OCI-LY7 (cell line): Measurements from ENCODE around the gene RAD51B.

Source experiments
- CTCF ChIP-seq: fragments of 200-600 bp; sonication (generic); conservative IDR thresholded peaks from 2 replicates; pipeline ENCODE4 v1.5.1; 2014; ENCODE audit warnings: mild to moderate bottlenecking, antibody characterized with exemption, low read length, moderate library complexity, mixed read lengths
- EZH2phosphoT487 ChIP-seq: fragments of 200-600 bp; sonication (generic); IDR thresholded peaks from 2 replicates; pipeline ENCODE4 v1.6.1; 2018; ENCODE audit warnings: low read depth, borderline replicate concordance, mild to moderate bottlenecking, mixed run types, antibody characterized with exemption, low read length, moderate library complexity, mixed read lengths

- TF ChIP-seq CTCF (no peak), EZH2phosphoT487 (no peak)
These were observed 280.0 kb downstream of the RAD51B start for GRCh38 chr14:68099495-68100045.
